Activated T-cell treated with anti-CD3 and anti-CD28 coated beads, Interleukin-2, amount 50 U/mL, for 24 hours (primary cell): ENCODE data around the gene CEP55.

ENCODE experiments used
- DNase-seq: peaks from one replicate; pipeline ENCODE4 v3.0.0-alpha.2; 2020
- H3K27ac Mint-ChIP-seq: 2 replicates; pipeline ENCODE4 v1.8.0; 2020; ENCODE audit warnings: mild to moderate bottlenecking, mixed read lengths
- H3K27me3 Mint-ChIP-seq: 2 replicates; pipeline ENCODE4 v1.8.0; 2020; ENCODE audit warnings: mixed read lengths
- H3K36me3 Mint-ChIP-seq: 2 replicates; pipeline ENCODE4 v1.8.0; 2020; ENCODE audit warnings: low read depth, mixed read lengths
- H3K4me1 Mint-ChIP-seq: 2 replicates; pipeline ENCODE4 v1.8.0; 2020; ENCODE audit warnings: low read depth, mixed read lengths
- H3K4me3 Mint-ChIP-seq: 2 replicates; pipeline ENCODE4 v1.8.0; 2020; ENCODE audit warnings: mild to moderate bottlenecking, moderate library complexity, mixed read lengths
- H3K9me3 Mint-ChIP-seq: 2 replicates; pipeline ENCODE4 v1.8.0; 2020; ENCODE audit warnings: mixed read lengths

Gene CEP55

DNA sequence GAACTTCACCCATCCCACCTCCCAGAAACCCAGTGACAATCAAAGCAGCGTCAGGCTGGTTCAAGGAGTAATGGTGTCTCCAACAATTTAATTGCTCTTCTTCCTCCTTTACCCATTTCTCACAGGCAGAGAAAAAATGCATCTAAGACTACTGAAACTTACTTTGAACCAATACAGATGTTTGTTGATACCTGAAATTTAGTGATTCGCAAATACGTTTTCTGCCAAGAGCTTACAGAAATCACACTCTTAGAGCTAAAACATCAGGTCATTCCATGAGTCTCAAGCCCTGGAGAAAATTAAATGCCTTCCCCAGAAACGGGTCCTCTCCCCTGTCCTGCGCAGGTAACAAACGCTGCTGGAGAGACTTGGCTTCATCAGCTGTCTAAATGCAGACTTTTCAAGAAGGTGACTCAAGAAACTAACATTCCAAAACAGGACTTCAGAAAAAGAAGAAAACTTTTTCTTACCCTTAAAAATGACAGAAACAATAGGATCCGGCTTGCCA is 14.7 kb upstream of the CEP55 start:
- peaks cover 14% of the 10 kb centered on the region for H3K27me3 Mint-ChIP-seq

DNA sequence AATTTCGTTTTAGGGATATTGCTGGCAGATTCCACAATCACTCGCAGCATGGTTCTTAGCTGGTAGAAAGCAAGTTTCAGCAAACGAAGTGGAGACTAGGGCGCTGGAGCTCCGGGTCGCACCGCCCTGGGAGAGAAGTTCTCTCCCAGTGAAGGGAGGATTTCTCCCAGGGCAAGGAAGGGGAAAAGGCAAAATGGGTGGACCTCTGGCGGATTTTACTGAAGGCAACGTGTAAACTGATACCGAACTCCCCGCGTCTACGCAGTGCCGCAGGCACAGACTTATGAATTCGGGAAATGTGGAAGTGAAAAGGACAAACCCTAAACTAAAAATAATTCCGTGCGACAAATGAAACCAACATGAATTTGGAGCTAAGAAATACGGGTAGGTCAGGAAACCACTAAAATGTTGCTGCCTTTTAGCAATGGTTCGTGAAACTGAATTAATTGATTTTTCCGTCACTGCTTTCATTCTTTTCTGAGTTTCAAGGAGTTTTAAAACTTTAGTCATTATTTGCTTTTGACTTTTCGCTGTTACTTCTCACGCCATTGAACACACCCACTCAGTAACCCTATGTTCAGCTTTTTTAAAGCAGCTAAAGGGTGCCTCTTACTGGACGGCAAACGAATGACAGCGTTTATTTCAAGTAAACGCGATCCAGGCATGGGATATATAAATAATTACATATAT is 14.1 kb upstream of the CEP55 start, which contains the start of gene MYOF:
MYOF (minus strand) TSS at position 190 of the 690 bp plus-strand sequence; CDS start at position 50, 140 bp downstream.
- peak; percentile 68 for DNase-seq
- Mint-ChIP-seq H3K27me3 (peaks cover 14% of the 10 kb centered on the region), H3K4me1 (peaks cover 29% of the 10 kb centered on the region), H3K9me3 (no peaks in the 10 kb centered on the region), H3K36me3 (peaks cover 23% of the 10 kb centered on the region), H3K4me3 (peak within 1 kb of the TSS; percentile 90), H3K27ac (peak within 1 kb of the TSS; percentile 96)

More for the DNA sequence above, 14.7 kb upstream of the CEP55 start:
- Mint-ChIP-seq H3K27ac (peak overlapping the region; percentile 96), H3K4me3 (peak overlapping the region; percentile 90), H3K36me3 (peaks cover 26% of the 10 kb centered on the region), H3K4me1 (peaks cover 29% of the 10 kb centered on the region), H3K9me3 (no peaks in the 10 kb centered on the region)
- DNase-seq = no peak

DNA sequence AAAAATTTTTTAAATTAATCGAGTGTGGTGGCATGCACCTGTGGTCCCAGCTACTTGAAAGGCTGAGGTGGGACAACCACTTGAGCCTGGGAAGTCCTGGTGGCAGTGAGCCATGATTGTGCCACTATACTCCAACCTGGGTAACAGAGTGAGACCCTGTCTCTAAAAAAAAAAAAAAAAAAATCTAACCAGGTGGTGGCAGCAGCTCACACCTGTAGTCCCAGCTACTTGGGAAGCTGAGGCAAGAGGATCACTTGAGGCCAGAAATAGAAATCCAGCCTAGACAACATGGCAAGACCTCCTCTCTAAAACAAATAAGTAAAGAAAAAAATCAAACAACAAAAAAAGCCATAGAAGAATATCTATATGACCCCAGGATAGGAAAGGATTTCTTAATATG is 10.7 kb upstream of the CEP55 start:
- peaks cover 18% of the 10 kb centered on the region for H3K4me1 Mint-ChIP-seq
- H3K27ac Mint-ChIP-seq = no peak overlapping the region
- peaks cover 30% of the 10 kb centered on the region for H3K27me3 Mint-ChIP-seq
- H3K36me3 Mint-ChIP-seq = peaks cover 17% of the 10 kb centered on the region
- H3K9me3 Mint-ChIP-seq = no peaks in the 10 kb centered on the region
- H3K4me3 Mint-ChIP-seq = no peak overlapping the region
- no peak for DNase-seq

DNA sequence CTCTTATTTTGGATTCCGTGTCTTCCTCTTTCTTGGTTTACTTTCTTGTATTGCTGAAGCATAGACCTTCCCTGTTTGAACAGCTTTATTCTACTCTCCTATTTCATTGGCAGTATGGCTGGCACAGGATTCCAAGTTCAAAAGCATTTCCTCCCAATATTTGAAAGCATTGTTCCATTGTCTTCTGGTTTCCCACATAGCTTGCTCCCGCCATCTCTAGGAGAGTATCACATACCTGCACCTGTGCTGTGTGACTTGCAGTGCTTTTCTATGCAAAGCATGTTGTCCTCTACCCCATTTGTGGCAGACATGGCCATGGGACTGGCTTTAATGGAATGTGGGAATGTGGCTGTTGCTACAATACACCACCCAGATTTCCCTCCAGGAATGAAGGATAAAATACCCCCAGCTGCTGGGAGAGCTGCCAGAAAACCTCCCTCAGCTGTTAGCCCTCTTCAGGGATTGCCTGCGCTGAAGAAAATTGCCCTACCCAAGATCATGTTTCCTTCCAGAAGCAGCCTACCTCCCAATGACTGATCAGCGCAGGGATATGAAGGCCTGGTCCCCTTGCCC is 7.4 kb upstream of the CEP55 start:
- Mint-ChIP-seq H3K9me3 (no peaks in the 10 kb centered on the region), H3K4me3 (no peak overlapping the region), H3K27me3 (peaks cover 30% of the 10 kb centered on the region), H3K4me1 (no peaks in the 10 kb centered on the region), H3K27ac (no peak overlapping the region), H3K36me3 (no peaks in the 10 kb centered on the region)
- no peak for DNase-seq

DNA sequence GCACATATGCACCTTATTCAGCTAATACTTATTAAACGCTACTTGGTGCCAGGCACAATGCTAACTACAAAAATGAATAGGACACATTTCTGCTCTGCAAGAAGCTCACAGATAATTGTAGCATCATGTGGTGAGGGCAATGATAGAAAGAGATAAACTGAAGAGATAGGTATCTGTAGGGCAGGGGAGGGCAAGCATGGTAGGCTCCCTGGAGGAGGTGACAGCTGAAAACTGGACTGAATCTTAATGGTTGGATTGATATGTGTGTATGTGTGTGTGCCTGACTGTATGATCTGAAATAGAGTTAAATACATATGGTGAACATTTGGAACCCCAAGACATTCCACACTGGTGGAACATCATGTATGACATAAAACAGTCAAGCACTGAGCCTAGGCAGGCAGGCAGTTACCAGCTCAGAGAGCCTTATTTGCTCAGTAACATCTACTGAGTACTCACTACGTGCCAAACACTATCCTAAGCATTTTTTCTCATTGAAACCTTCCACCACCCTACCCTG is 4.8 kb upstream of the CEP55 start:
- no peak overlapping the region for H3K27ac Mint-ChIP-seq
- peaks cover under 1% of the 10 kb centered on the region for H3K36me3 Mint-ChIP-seq
- no peaks in the 10 kb centered on the region for H3K9me3 Mint-ChIP-seq
- H3K4me1 Mint-ChIP-seq = peaks cover 6% of the 10 kb centered on the region
- no peak for DNase-seq
- peaks cover 23% of the 10 kb centered on the region for H3K27me3 Mint-ChIP-seq
- H3K4me3 Mint-ChIP-seq = no peak overlapping the region

DNA sequence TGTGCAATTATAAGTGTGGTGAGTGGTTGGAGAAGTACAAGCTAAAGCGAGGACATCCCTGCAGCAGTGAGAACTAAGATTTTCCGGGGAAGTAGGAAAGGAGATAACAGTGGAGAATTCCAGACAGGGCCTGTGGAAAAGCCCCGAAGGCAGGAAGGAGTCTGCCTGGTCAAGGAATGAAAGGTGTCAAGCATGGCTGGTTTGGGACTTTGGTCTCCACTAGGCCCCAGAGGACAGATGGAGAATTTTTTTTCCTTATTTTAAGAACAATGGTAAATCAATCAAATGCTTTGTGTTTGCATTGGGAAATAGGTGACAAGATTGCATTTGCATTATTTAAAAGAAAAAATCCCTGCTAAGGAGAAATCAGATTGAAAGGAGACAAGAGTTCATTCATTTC is 3.2 kb upstream of the CEP55 start:
- Mint-ChIP-seq H3K27ac (no peak overlapping the region), H3K27me3 (peaks cover 19% of the 10 kb centered on the region), H3K36me3 (peaks cover 11% of the 10 kb centered on the region), H3K4me1 (peaks cover 16% of the 10 kb centered on the region), H3K9me3 (no peaks in the 10 kb centered on the region), H3K4me3 (no peak overlapping the region)
- no peak for DNase-seq

DNA sequence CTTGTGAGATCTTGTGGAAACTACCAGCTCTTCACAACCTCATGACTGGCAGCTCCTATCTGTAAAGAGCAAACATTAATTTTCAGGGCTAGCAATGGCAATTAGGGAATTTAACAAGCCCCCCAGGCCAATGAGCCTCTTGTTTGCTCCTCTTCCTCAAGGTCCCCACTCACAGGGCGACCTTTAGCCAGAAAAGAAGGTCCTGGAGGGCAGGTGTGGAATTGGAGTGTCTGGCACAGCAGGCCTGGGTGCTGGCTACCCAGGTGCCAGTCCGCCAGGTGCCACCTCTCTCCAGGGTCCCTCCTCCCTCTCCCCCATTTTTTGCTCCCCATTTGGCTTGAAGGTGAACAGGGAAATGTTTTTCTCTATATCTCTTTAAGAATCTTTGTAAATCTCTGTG is 1.9 kb upstream of the CEP55 start:
- H3K27me3 Mint-ChIP-seq = peaks cover 9% of the 10 kb centered on the region
- peaks cover 15% of the 10 kb centered on the region for H3K36me3 Mint-ChIP-seq
- H3K27ac Mint-ChIP-seq = no peak overlapping the region
- H3K4me3 Mint-ChIP-seq = no peak overlapping the region
- DNase-seq = no peak
- no peaks in the 10 kb centered on the region for H3K9me3 Mint-ChIP-seq
- H3K4me1 Mint-ChIP-seq = peaks cover 23% of the 10 kb centered on the region

DNA sequence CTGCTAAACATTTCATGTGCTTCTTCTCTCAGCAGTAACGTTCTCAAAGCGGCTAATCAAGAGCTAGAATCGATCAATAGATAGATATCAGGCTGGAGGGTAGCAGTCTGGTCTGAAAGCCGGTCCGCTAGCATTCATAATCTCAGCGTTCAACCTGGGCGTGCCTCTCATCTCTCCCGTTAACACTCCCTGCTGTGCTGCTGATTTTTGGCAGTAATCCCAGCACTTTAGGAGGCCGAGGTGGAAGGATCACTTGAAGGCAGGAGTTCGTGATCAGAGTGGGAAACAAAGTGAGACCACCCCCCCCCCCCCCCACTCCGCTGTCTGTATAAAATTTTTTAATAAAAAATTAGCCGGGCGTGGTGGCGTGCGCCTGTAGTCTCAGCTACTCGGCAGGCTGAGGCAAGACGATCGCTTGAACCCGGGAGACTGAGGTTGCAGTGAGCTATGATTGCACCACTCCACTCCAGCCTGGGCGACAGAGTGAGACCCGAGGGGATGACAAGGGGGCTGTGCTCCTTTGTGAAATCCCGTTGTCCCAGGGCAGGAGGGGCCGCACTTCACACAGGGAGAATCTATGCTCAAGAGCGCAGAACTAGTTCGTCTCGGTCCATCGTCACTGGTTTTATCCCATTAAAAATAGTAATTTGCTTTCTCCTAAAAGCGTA is 624 bp upstream of the CEP55 start:
- H3K36me3 Mint-ChIP-seq = peaks cover 28% of the 10 kb centered on the region
- H3K4me3 Mint-ChIP-seq = peak overlapping the region; percentile 90
- no peaks in the 10 kb centered on the region for H3K9me3 Mint-ChIP-seq
- peaks cover 28% of the 10 kb centered on the region for H3K4me1 Mint-ChIP-seq
- no peak for DNase-seq
- peaks cover 7% of the 10 kb centered on the region for H3K27me3 Mint-ChIP-seq
- peak overlapping the region; percentile 84 for H3K27ac Mint-ChIP-seq

DNA sequence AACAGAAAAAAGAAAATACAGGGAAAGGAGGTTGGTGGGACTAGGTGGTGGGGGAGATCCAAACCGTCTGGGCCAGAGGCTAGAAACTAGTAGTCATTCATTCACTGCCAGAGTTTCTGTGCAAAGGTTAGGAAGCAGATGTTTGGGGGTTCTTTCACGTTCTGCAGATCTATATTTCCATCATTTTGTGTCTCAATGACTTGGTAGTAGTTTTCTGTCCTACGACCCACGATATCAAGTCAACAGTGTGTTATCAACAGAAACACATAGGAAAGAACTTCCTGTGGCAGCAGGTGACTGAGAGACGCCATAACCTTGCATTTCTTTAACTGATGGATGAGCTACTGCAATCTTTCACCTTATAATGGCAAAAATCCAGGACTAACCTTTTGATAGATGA is 1.8 kb downstream of the CEP55 start:
- peaks cover 3% of the 10 kb centered on the region for H3K27me3 Mint-ChIP-seq
- peak overlapping the region; percentile 90 for H3K4me3 Mint-ChIP-seq
- H3K9me3 Mint-ChIP-seq = no peaks in the 10 kb centered on the region
- peaks cover 39% of the 10 kb centered on the region for H3K4me1 Mint-ChIP-seq
- peaks cover 39% of the 10 kb centered on the region for H3K36me3 Mint-ChIP-seq
- no peak for DNase-seq
- peak overlapping the region; percentile 90 for H3K27ac Mint-ChIP-seq

DNA sequence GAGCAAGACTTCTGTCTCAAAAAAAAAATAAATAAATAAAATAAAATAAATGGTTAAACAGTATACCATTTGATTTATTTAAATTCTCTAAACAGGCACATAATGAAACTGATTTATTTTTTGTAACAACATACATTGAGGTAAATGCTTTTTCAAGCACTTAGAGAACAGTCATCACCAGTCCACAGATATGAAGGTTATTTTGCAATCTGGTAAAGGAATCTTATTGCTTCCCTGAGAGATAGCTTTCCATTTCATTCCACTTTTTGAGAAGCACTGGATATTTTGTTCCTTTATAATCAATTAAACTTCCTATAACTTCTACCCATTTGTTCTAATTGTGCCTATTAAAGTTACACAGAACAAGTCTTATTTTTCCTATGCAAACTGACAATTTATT is 5.2 kb downstream of the CEP55 start:
- no peak for DNase-seq

DNA sequence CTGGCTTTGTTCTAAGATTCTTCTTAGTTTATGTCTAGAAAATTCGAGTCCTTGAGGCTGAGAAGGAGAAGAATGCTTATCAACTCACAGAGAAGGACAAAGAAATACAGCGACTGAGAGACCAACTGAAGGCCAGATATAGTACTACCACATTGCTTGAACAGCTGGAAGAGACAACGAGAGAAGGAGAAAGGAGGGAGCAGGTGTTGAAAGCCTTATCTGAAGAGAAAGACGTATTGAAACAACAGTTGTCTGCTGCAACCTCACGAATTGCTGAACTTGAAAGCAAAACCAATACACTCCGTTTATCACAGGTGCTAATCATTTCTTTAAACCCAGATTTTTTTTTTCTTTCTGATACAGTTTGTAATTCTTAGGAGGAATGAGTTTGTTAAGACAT is 6.7 kb downstream of the CEP55 start:
- Mint-ChIP-seq H3K27ac (peak overlapping the region; percentile 44), H3K4me1 (peaks cover 40% of the 10 kb centered on the region), H3K9me3 (no peaks in the 10 kb centered on the region), H3K27me3 (no peaks in the 10 kb centered on the region), H3K4me3 (no peak overlapping the region), H3K36me3 (peaks cover 69% of the 10 kb centered on the region)
- DNase-seq = no peak

More for the DNA sequence above, 5.2 kb downstream of the CEP55 start:
- peaks cover 46% of the 10 kb centered on the region for H3K4me1 Mint-ChIP-seq
- H3K9me3 Mint-ChIP-seq = no peaks in the 10 kb centered on the region
- no peak overlapping the region for H3K27ac Mint-ChIP-seq
- H3K4me3 Mint-ChIP-seq = no peak overlapping the region
- no peaks in the 10 kb centered on the region for H3K27me3 Mint-ChIP-seq
- H3K36me3 Mint-ChIP-seq = peaks cover 68% of the 10 kb centered on the region

DNA sequence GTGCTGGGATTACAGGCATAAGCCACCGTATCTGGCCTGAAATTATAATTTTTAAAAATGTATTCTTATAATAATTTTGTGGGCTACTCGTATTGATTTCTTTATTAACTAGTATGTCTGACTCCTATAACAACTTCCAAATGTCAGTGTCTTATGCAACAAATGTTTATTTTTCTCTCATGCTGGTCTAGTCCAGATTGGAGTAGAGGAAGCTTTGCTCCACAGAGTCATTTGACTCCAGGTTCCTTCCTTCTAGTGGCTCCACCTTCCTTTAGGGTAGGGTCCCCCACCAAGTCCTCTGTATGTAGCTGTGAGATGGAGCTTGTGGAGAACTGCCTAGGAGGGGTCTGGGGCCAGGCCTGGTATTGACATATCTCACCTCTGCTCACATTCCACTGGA is 8.7 kb downstream of the CEP55 start:
- Mint-ChIP-seq H3K27me3 (no peaks in the 10 kb centered on the region), H3K4me1 (peaks cover 35% of the 10 kb centered on the region), H3K36me3 (peaks cover 66% of the 10 kb centered on the region), H3K4me3 (no peak overlapping the region), H3K9me3 (no peaks in the 10 kb centered on the region), H3K27ac (peak overlapping the region; percentile 56)
- DNase-seq = no peak

DNA sequence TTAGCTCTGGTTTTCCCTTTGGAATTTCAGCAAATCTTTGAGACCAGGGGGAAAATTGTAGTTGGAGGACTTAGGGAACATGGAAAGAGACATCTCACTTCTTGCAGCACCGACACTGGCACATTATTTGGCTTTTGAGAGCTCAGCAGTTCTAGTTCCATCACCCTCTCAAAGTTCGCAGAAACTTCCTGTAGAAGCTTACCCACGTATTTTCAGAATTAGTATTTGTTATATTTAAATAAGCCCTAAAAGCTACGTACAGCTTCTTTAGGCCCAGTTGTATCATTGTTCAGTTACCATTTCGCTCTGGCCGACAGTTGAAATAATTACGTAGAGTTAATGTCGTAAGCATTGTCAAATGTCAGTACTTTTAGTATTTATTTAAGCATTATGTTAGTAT is 13.4 kb downstream of the CEP55 start:
- Mint-ChIP-seq H3K36me3 (peaks cover 50% of the 10 kb centered on the region), H3K4me1 (peaks cover 20% of the 10 kb centered on the region), H3K27ac (peak overlapping the region; percentile 44), H3K4me3 (peak overlapping the region; percentile 9), H3K9me3 (no peaks in the 10 kb centered on the region), H3K27me3 (no peaks in the 10 kb centered on the region)
- DNase-seq = no peak

DNA sequence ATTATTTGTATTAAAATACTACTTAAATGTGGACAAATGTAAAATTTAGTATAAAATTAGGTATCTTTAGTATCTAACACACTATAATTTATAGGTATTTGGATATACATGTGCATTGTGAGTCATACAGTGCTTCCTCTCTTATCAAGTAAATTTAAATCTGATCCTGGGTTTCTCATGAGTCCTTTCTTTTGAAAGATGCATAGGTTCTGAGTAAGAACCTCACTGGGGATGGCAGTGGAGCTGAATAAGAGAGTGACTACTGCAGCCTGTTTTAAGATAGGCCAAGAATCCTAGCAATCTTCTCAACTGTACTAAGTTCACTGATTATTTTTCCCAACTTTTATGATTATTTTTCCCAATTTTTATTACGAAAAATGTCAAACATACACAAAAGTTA is 16.2 kb downstream of the CEP55 start:
- H3K27ac Mint-ChIP-seq = no peak overlapping the region
- no peaks in the 10 kb centered on the region for H3K9me3 Mint-ChIP-seq
- peaks cover 53% of the 10 kb centered on the region for H3K36me3 Mint-ChIP-seq
- no peaks in the 10 kb centered on the region for H3K27me3 Mint-ChIP-seq
- no peak overlapping the region for H3K4me3 Mint-ChIP-seq
- DNase-seq = no peak
- peaks cover 17% of the 10 kb centered on the region for H3K4me1 Mint-ChIP-seq

DNA sequence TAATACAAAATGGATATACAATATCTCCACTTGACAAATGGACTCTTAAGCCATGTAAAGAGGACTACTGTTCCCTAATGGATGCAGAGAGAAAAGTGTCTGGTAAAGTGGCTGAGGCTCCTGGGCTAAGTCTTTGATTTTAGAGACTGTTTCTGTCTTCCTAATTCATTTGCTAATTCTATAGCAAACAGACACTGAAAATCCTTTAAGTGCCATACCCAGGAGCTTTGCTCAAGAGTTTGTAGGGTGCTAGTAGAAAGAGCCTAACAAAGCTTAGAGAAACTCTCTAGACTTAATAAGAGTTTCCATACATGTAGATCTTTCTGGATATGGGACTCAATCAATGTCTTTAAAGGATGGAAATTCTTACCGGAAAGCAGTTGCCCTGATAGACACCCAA is 16.7 kb downstream of the CEP55 start:
- Mint-ChIP-seq H3K36me3 (peaks cover 54% of the 10 kb centered on the region), H3K27ac (no peak overlapping the region), H3K9me3 (no peaks in the 10 kb centered on the region), H3K4me1 (peaks cover 14% of the 10 kb centered on the region), H3K4me3 (no peak overlapping the region), H3K27me3 (no peaks in the 10 kb centered on the region)
- no peak for DNase-seq
